H1 (cell line): ENCODE data around the gene ANO9. TPM values are rescaled to one million over a fixed set of nuclear protein-coding genes. Genes with fewer than 3 reads are reported as not detected.

Experiments
- CTCF ChIA-PET: fragments of 300-600 bp; sonication (Branson Sonifier 250); formaldehyde crosslinking; loops from one replicate; lab custom pipeline; 2021; ENCODE audit not compliant: partially characterized antibody; lab: Charles Lee
- POLR2A ChIA-PET: fragments of 300-600 bp; sonication (Branson Sonifier 250); formaldehyde crosslinking; loops from one replicate; lab custom pipeline; 2021; ENCODE audit warnings: inconsistent platforms; ENCODE audit not compliant: partially characterized antibody; lab: Charles Lee
- DNase-seq, 2 experiments: peaks; one replicate each; pipeline versions ENCODE4 v3.0.0 to v3.0.0-alpha.2; 2010 to 2022; ENCODE audit warnings: low spot score in 2 of 2, low read depth in 1 of 2, mixed read lengths in 1 of 2
- FAIRE-seq: peaks from 2 replicates; lab custom pipeline; 2011; peaks lifted over from hg19 to GRCh38; lab: Jason Lieb, UNC
- H2AFZ ChIP-seq: 2 replicates; pipeline ENCODE4 v1.8.1; 2012; ENCODE audit warnings: low read length, inconsistent platforms
- H2AK5ac ChIP-seq: 2 replicates; pipeline ENCODE4 v1.6.1; 2013; ENCODE audit warnings: low read depth, low read length
- H2BK120ac ChIP-seq: replicated peaks from 2 replicates; pipeline ENCODE3; 2013; ENCODE audit warnings: low read depth, low read length, inconsistent platforms
- H2BK12ac ChIP-seq: 2 replicates; pipeline ENCODE4 v1.6.1; 2013; ENCODE audit warnings: low read depth, low read length
- H2BK15ac ChIP-seq: 2 replicates; pipeline ENCODE4 v1.6.1; 2013; ENCODE audit warnings: low read length
- H2BK20ac ChIP-seq: 2 replicates; pipeline ENCODE4 v1.6.1; 2013; ENCODE audit warnings: low read length
- H2BK5ac ChIP-seq: 2 replicates; pipeline ENCODE4 v1.6.1; 2013; ENCODE audit warnings: low read depth, low read length
- H3K14ac ChIP-seq: 2 replicates; pipeline ENCODE4 v1.6.1; 2013; ENCODE audit warnings: inconsistent platforms; ENCODE audit not compliant: insufficient read length
- H3K18ac ChIP-seq: 2 replicates; pipeline ENCODE4 v1.6.1; 2013; ENCODE audit warnings: low read length; ENCODE audit errors: extremely low read depth
- H3K23ac ChIP-seq: 2 replicates; pipeline ENCODE4 v1.6.1; 2013; ENCODE audit warnings: inconsistent platforms; ENCODE audit not compliant: insufficient read length
- H3K23me2 ChIP-seq: 2 replicates; pipeline ENCODE4 v1.6.1; 2013; ENCODE audit warnings: low read depth, low read length
- H3K27ac ChIP-seq: 2 replicates; pipeline ENCODE4 v1.6.1; 2011; ENCODE audit warnings: low read depth, low read length, inconsistent platforms
- H3K27me3 ChIP-seq, 4 experiments: replicated peaks in 1 of 4; 1 replicate in 1 of 4; 2 replicates in 3 of 4; pipeline versions ENCODE4 v1.6.1 to v1.8.1; 2011 to 2013; ENCODE audit warnings: low read length in 3 of 4, mild to moderate bottlenecking in 3 of 4, inconsistent platforms in 2 of 4, mixed read lengths in 2 of 4, moderate library complexity in 1 of 4; ENCODE audit not compliant: control insufficient read depth in 3 of 4, insufficient read depth in 3 of 4; ENCODE audit errors: extremely low read depth in 1 of 4
- H3K36me3 ChIP-seq, 4 experiments: 2 replicates each; pipeline versions ENCODE4 v1.6.1 to v1.8.1; 2011 to 2013; ENCODE audit warnings: mild to moderate bottlenecking in 4 of 4, low read length in 3 of 4, moderate library complexity in 2 of 4, control low read depth in 1 of 4, inconsistent platforms in 1 of 4; ENCODE audit not compliant: insufficient read depth in 4 of 4, control insufficient read depth in 2 of 4
- H3K4ac ChIP-seq: replicated peaks from 2 replicates; pipeline ENCODE3; 2013; ENCODE audit warnings: low read length, low read depth, mixed read lengths, inconsistent platforms; ENCODE audit not compliant: insufficient read length
- H3K4me1 ChIP-seq, 4 experiments: replicated peaks in 1 of 4; 1 replicate in 1 of 4; 2 replicates in 3 of 4; pipeline versions ENCODE4 v1.6.1 to v1.8.1; 2011 to 2013; ENCODE audit warnings: low read length in 3 of 4, inconsistent platforms in 2 of 4, mixed read lengths in 1 of 4; ENCODE audit not compliant: insufficient read depth in 4 of 4, control insufficient read depth in 3 of 4
- H3K4me2 ChIP-seq, 2 experiments: 2 replicates each; pipeline versions ENCODE4 v1.6.1 to v1.8.1; 2011 to 2013; ENCODE audit warnings: low read depth in 2 of 2, low read length in 2 of 2, control low read depth in 1 of 2, inconsistent platforms in 1 of 2, mild to moderate bottlenecking in 1 of 2; ENCODE audit not compliant: insufficient read depth in 1 of 2
- H3K4me3 ChIP-seq, 4 experiments: fragments of 200-600, 300-600 bp in 1 of 4; sonication (generic), shearing (Covaris generic), sonication (Bioruptor Twin) in 1 of 4; 2 replicates each; pipeline versions ENCODE4 v1.5.1 to v1.8.1; 2011 to 2016; ENCODE audit warnings: low read length in 4 of 4, low read depth in 3 of 4, control low read depth in 2 of 4, inconsistent platforms in 2 of 4, mild to moderate bottlenecking in 2 of 4, mixed read lengths in 1 of 4, moderate library complexity in 1 of 4; ENCODE audit not compliant: insufficient read depth in 2 of 4; ENCODE audit errors: extremely low read depth in 1 of 4
- H3K56ac ChIP-seq: replicated peaks from 2 replicates; pipeline ENCODE3; 2013; ENCODE audit warnings: low read depth, mild to moderate bottlenecking, mixed read lengths, low read length, inconsistent platforms; ENCODE audit not compliant: insufficient read length
- H3K79me1 ChIP-seq: 2 replicates; pipeline ENCODE4 v1.6.1; 2013; ENCODE audit warnings: low read depth, low read length, control low read depth
- H3K79me2 ChIP-seq, 2 experiments: 2 replicates each; pipeline versions ENCODE4 v1.6.1 to v1.8.1; 2012 to 2013; ENCODE audit warnings: low read length in 2 of 2, mild to moderate bottlenecking in 2 of 2, inconsistent platforms in 1 of 2; ENCODE audit not compliant: insufficient read depth in 2 of 2, control insufficient read depth in 1 of 2
- H3K9ac ChIP-seq, 4 experiments: replicated peaks in 1 of 4; 1 replicate in 1 of 4; 2 replicates in 3 of 4; pipeline versions ENCODE4 v1.6.1 to v1.8.1; 2011 to 2013; ENCODE audit warnings: low read depth in 3 of 4, low read length in 3 of 4, control low read depth in 2 of 4, mild to moderate bottlenecking in 2 of 4, moderate library complexity in 2 of 4, inconsistent platforms in 1 of 4; ENCODE audit errors: extremely low read depth in 1 of 4
- H3K9me3 ChIP-seq, 2 experiments: 2 replicates each; pipeline versions ENCODE4 v1.6.1 to v1.8.1; 2012 to 2013; ENCODE audit warnings: mild to moderate bottlenecking in 2 of 2, moderate library complexity in 2 of 2, control low read depth in 1 of 2, inconsistent platforms in 1 of 2, low read depth in 1 of 2, low read length in 1 of 2, mixed read lengths in 1 of 2; ENCODE audit not compliant: insufficient read depth in 2 of 2
- H4K20me1 ChIP-seq, 2 experiments: replicated peaks in 1 of 2; 2 replicates each; pipeline versions ENCODE3 to v1.8.1; 2011 to 2013; ENCODE audit warnings: inconsistent platforms in 2 of 2, low read length in 2 of 2, mild to moderate bottlenecking in 1 of 2; ENCODE audit not compliant: insufficient read depth in 2 of 2, control insufficient read depth in 1 of 2
- H4K5ac ChIP-seq: 2 replicates; pipeline ENCODE4 v1.6.1; 2013; ENCODE audit warnings: low read length, low read depth, mixed read lengths, inconsistent platforms; ENCODE audit not compliant: insufficient read length
- H4K8ac ChIP-seq: 2 replicates; pipeline ENCODE4 v1.8.0; 2013; ENCODE audit warnings: mild to moderate bottlenecking, moderate library complexity, low read length, inconsistent platforms; ENCODE audit not compliant: insufficient read depth; ENCODE audit errors: extremely low read depth
- H4K91ac ChIP-seq: replicated peaks from 2 replicates; pipeline ENCODE3; 2013; ENCODE audit warnings: low read length, mixed read lengths, inconsistent platforms; ENCODE audit not compliant: insufficient read length
- ASH2L ChIP-seq: fragments of 200-600, 300-600 bp; sonication (generic); IDR thresholded peaks from one replicate; pipeline ENCODE4 v1.7.1; 2017; ENCODE audit warnings: low read length
- BACH1 ChIP-seq: IDR thresholded peaks from 2 replicates; pipeline ENCODE4 v1.6.1; 2012; ENCODE audit warnings: low read length, improper control_type of control experiment
- BCL11A ChIP-seq, 2 experiments: IDR thresholded peaks; one replicate each; pipeline ENCODE4 v1.6.1; 2011; ENCODE audit warnings: low read depth in 2 of 2, low read length in 2 of 2, mild to moderate bottlenecking in 2 of 2
- CEBPB ChIP-seq: IDR thresholded peaks from 2 replicates; pipeline ENCODE4 v1.6.1; 2012; ENCODE audit warnings: low read depth, low read length
- E2F6 ChIP-seq: IDR thresholded peaks from 2 replicates; pipeline ENCODE4 v1.6.1; 2012; ENCODE audit warnings: inconsistent platforms
- HDAC2 ChIP-seq, 2 experiments: fragments of 300-600 bp in 1 of 2; sonication (generic) in 1 of 2; IDR thresholded peaks; 2 replicates each; pipeline ENCODE4 v1.6.1; 2011 to 2012; ENCODE audit warnings: low read depth in 2 of 2, low read length in 2 of 2, mild to moderate bottlenecking in 2 of 2, moderate library complexity in 2 of 2, borderline replicate concordance in 1 of 2, inconsistent platforms in 1 of 2
- MAX ChIP-seq: IDR thresholded peaks from 2 replicates; pipeline ENCODE4 v1.6.1; 2012; ENCODE audit warnings: inconsistent platforms
- POLR2A ChIP-seq, 2 experiments: IDR thresholded peaks; 1 replicate in 1 of 2; 2 replicates in 1 of 2; pipeline ENCODE4 v1.6.1; 2011; ENCODE audit warnings: low read depth in 2 of 2, low read length in 2 of 2, mild to moderate bottlenecking in 2 of 2; ENCODE audit errors: control extremely low read depth in 1 of 2
- POLR2AphosphoS5 ChIP-seq: IDR thresholded peaks from 2 replicates; pipeline ENCODE4 v1.6.1; 2011; ENCODE audit warnings: low read depth, low read length
- SUZ12 ChIP-seq: fragments of 200-600 bp; sonication (generic); IDR thresholded peaks from 2 replicates; pipeline ENCODE4 v1.6.1; 2012; ENCODE audit warnings: mild to moderate bottlenecking, inconsistent platforms, low read length, moderate library complexity, mixed read lengths
- YY1 ChIP-seq: IDR thresholded peaks from 2 replicates; pipeline ENCODE4 v1.6.1; 2011; ENCODE audit warnings: low read depth, mild to moderate bottlenecking, low read length
- WGBS, 2 experiments: shearing (Covaris generic) in 1 of 2; methylation state at CpG; one replicate each; pipeline versions ENCODE4 v1.1.6 to v1.1.7; 2013 to 2015; ENCODE audit warnings: low lambda C conversion rate in 2 of 2, mixed read lengths in 2 of 2, inconsistent platforms in 1 of 2, low coverage in 1 of 2, missing lambda C conversion rate in 1 of 2; ENCODE audit not compliant: insufficient replicate concordance in 2 of 2, insufficient coverage in 1 of 2, insufficient read length in 1 of 2; ENCODE audit errors: extremely low coverage in 1 of 2, missing lambda C conversion rate in 1 of 2; 5-methylcytosine and 5-hydroxymethylcytosine counted together
- polyA plus RNA-seq, 7 experiments: library from polyadenylated mRNA; depleted of rRNA in 3 of 7; stranded (reverse) in 5 of 7; unstranded in 2 of 7; fragments of >200 nt in 5 of 7; fragments of 200-250 nt in 2 of 7; gene quantifications; 1 replicate in 5 of 7; 2 replicates in 1 of 7; 4 replicates in 1 of 7; pipeline versions ENCODE4 v1.2.1 to v1.2.3, GENCODE V29; 2011 to 2013; ENCODE audit warnings: missing spikeins in 2 of 7, mixed read lengths in 2 of 7
- total RNA-seq: library from RNA; stranded (reverse); fragmentation: NEBNext Ultra II Directional; extraction: Animal tissue kit (Norgen Biotek cat#: 25700); gene quantifications from 2 replicates; pipeline ENCODE4 v1.2.1, GENCODE V29; 2021

Gene ANO9
- total and polyA plus RNA-seq, 2 of the 8 experiments (the other 6 are each of a cell fraction or from before 2014, with no cell fraction given), result 20.0 to 20.7 TPM

- Histone ChIP-seq H3K79me1 (no peaks in the 10 kb centered on the region), H3K23ac (no peak overlapping the region), H3K79me2 (no peaks in the 10 kb centered on the region), H2AK5ac (no peak overlapping the region), H3K18ac (no peak overlapping the region), H2AFZ (no peak overlapping the region), H4K20me1 (no peaks in the 10 kb centered on the region), H3K27ac (no peak overlapping the region), H3K4ac (no peak overlapping the region), H2BK120ac (no peak overlapping the region), H2BK12ac (no peak overlapping the region), H3K14ac (no peak overlapping the region), H3K36me3 (0 out of 8 replicates have a peak, but pooled peaks cover 0 to 2% (median 0%) of the 10 kb centered on the region in 4 experiments), H3K9me3 (peaks cover 6 to 10% of the 10 kb centered on the region in 2 experiments; a peak in 3 of 4 replicates), H4K8ac (no peak overlapping the region), H2BK5ac (no peak overlapping the region), H3K4me1 (no peaks in the 10 kb centered on the region; a peak in 1 of 7 replicates), H3K9ac (no peak overlapping the region), H3K27me3 (no peaks in the 10 kb centered on the region), H3K23me2 (no peaks in the 10 kb centered on the region), H2BK15ac (no peak overlapping the region), H4K5ac (no peak overlapping the region), H2BK20ac (no peak overlapping the region), H4K91ac (no peak overlapping the region), H3K4me2 (no peak overlapping the region), H3K56ac (no peak overlapping the region), H3K4me3 (no peak overlapping the region)
- FAIRE-seq, result no peak
- TF ChIP-seq MAX (no peak), YY1 (no peak), HDAC2 (IDR thresholded peaks at IDR 0.05; ENCODE audit: borderline replicate concordance in 1 of 2, low read depth in 2 of 2, low read length in 2 of 2) (no peak), SUZ12 (no peak), CEBPB (no peak), POLR2AphosphoS5 (no peak), POLR2A (IDR thresholded peaks at IDR 0.05; ENCODE audit: control extremely low read depth in 1 of 2, low read depth in 2 of 2, low read length in 2 of 2) (no peak), BACH1 (no peak), BCL11A (IDR thresholded peaks at IDR 0.05; ENCODE audit: low read depth in 2 of 2, low read length in 2 of 2) (no peak), ASH2L (no peak), E2F6 (no peak)
- 96% methylated on average over 5 of the region's 20 CpGs; no CpG with 5 or more reads in 1 of the 2 experiments for WGBS, 2 experiments
- no peak for DNase-seq
- CTCF ChIA-PET, result no interaction called here
- POLR2A ChIA-PET, result interaction anchor here (1.0 kb wide), 1 partner anchor 17 kb away, joined by 3 read pairs; no protein-coding TSS in a partner anchor
Observed at GRCh38 chr11:433641-434040, 8.2 kb downstream of the ANO9 start.
